ENCODE data around the gene FCRL1. TPM values are rescaled to one million over a fixed set of nuclear protein-coding genes. Genes with fewer than 3 reads are reported as not detected.

Gene FCRL1
- total and polyA plus RNA-seq, 10 of the 15 experiments (the other 5 are each of a cell fraction or from before 2014, with no cell fraction given): 0.23 to 2.4 (median 0.87) TPM; not detected in 2

DNA sequence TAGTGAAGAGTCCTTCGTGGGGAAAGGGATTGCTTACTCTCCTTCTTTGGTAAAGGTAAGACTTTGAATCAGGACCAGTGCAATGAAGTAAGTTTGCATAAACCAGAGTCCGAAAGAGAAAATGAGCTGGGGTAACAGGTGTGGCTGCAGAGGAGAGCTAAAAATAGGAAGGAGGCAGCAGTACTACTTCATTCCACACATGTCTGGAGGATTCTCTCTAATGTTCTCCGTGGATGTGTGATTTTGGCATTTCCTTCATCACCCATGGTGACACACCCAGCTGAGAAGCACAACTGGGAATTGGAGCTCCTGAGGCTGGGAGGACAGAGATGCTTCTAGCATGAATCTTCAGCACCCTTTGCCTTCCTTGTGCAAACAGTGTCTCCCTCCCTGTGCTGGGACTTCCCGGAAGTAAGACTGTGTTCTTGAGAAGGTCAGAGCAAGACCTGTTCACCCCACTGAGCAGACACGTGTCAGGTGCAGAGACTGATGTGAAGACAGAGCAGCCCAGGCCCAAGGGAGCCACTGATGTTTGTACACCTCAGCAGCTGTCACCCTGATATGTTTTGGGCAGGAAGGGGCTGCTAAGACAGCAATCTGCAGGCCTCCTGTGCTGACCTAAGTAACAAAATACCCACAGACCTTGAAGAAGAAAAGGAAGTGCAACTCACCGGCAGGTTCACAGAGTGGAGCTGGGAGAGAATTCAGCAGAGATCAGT is 13.3 kb downstream of the FCRL1 start (continued):
- TF ChIP-seq, protein P1, sequence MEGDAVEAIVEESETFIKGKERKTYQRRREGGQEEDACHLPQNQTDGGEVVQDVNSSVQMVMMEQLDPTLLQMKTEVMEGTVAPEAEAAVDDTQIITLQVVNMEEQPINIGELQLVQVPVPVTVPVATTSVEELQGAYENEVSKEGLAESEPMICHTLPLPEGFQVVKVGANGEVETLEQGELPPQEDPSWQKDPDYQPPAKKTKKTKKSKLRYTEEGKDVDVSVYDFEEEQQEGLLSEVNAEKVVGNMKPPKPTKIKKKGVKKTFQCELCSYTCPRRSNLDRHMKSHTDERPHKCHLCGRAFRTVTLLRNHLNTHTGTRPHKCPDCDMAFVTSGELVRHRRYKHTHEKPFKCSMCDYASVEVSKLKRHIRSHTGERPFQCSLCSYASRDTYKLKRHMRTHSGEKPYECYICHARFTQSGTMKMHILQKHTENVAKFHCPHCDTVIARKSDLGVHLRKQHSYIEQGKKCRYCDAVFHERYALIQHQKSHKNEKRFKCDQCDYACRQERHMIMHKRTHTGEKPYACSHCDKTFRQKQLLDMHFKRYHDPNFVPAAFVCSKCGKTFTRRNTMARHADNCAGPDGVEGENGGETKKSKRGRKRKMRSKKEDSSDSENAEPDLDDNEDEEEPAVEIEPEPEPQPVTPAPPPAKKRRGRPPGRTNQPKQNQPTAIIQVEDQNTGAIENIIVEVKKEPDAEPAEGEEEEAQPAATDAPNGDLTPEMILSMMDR (IDR thresholded peaks at IDR 0.05 in 2 of 3, conservative IDR thresholded peaks at IDR 0.05 in 1 of 3; ENCODE audit: control insufficient read depth in 2 of 3, extremely low read depth in 1 of 3, insufficient read depth in 1 of 3, low read depth in 3 of 3, low read length in 3 of 3): no peak
- no peak for TF ChIP-seq RB1 (IDR thresholded peaks at IDR 0.05; ENCODE audit: borderline replicate concordance)
- TF ChIP-seq RAD21 (IDR thresholded peaks at IDR 0.05; ENCODE audit: insufficient read depth, low read depth, low read length): 0 out of 2 replicates have a peak, but pooled peaks have one; percentile 10
- TF ChIP-seq NFYA (IDR thresholded peaks at IDR 0.05; ENCODE audit: borderline replicate concordance, low read depth, low read length): no peak
- peak; percentile 20; the same call in 1 of the 2 replicates for TF ChIP-seq DPF2 (IDR thresholded peaks at IDR 0.05)
- TF ChIP-seq CBFB (IDR thresholded peaks at IDR 0.05; ENCODE audit: low read depth): peak; percentile 21; the same call in 1 of the 2 replicates
- TF ChIP-seq, protein P2, sequence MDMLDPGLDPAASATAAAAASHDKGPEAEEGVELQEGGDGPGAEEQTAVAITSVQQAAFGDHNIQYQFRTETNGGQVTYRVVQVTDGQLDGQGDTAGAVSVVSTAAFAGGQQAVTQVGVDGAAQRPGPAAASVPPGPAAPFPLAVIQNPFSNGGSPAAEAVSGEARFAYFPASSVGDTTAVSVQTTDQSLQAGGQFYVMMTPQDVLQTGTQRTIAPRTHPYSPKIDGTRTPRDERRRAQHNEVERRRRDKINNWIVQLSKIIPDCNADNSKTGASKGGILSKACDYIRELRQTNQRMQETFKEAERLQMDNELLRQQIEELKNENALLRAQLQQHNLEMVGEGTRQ (IDR thresholded peaks at IDR 0.05; ENCODE audit: borderline replicate concordance, low read depth, low read length): no peak
- TF ChIP-seq, protein P3, sequence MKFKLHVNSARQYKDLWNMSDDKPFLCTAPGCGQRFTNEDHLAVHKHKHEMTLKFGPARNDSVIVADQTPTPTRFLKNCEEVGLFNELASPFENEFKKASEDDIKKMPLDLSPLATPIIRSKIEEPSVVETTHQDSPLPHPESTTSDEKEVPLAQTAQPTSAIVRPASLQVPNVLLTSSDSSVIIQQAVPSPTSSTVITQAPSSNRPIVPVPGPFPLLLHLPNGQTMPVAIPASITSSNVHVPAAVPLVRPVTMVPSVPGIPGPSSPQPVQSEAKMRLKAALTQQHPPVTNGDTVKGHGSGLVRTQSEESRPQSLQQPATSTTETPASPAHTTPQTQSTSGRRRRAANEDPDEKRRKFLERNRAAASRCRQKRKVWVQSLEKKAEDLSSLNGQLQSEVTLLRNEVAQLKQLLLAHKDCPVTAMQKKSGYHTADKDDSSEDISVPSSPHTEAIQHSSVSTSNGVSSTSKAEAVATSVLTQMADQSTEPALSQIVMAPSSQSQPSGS (IDR thresholded peaks at IDR 0.05; ENCODE audit: low read length): peak; percentile 23; the same call in 1 of the 2 replicates
- TF ChIP-seq, protein P4, sequence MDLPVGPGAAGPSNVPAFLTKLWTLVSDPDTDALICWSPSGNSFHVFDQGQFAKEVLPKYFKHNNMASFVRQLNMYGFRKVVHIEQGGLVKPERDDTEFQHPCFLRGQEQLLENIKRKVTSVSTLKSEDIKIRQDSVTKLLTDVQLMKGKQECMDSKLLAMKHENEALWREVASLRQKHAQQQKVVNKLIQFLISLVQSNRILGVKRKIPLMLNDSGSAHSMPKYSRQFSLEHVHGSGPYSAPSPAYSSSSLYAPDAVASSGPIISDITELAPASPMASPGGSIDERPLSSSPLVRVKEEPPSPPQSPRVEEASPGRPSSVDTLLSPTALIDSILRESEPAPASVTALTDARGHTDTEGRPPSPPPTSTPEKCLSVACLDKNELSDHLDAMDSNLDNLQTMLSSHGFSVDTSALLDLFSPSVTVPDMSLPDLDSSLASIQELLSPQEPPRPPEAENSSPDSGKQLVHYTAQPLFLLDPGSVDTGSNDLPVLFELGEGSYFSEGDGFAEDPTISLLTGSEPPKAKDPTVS (IDR thresholded peaks at IDR 0.05; ENCODE audit: low read depth, low read length): no peak
- TF ChIP-seq, protein P5, sequence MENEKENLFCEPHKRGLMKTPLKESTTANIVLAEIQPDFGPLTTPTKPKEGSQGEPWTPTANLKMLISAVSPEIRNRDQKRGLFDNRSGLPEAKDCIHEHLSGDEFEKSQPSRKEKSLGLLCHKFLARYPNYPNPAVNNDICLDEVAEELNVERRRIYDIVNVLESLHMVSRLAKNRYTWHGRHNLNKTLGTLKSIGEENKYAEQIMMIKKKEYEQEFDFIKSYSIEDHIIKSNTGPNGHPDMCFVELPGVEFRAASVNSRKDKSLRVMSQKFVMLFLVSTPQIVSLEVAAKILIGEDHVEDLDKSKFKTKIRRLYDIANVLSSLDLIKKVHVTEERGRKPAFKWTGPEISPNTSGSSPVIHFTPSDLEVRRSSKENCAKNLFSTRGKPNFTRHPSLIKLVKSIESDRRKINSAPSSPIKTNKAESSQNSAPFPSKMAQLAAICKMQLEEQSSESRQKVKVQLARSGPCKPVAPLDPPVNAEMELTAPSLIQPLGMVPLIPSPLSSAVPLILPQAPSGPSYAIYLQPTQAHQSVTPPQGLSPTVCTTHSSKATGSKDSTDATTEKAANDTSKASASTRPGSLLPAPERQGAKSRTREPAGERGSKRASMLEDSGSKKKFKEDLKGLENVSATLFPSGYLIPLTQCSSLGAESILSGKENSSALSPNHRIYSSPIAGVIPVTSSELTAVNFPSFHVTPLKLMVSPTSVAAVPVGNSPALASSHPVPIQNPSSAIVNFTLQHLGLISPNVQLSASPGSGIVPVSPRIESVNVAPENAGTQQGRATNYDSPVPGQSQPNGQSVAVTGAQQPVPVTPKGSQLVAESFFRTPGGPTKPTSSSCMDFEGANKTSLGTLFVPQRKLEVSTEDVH (IDR thresholded peaks at IDR 0.05; ENCODE audit: low read depth, partially characterized antibody): no peak
- peak; percentile 58 for TF ChIP-seq NFIC (IDR thresholded peaks at IDR 0.05; ENCODE audit: low read depth, low read length)
- no peak for TF ChIP-seq ZNF207 (IDR thresholded peaks at IDR 0.05; ENCODE audit: borderline replicate concordance)
- TF ChIP-seq ZBED1 (IDR thresholded peaks at IDR 0.05; ENCODE audit: borderline replicate concordance): peak; percentile 25; the same call in 1 of the 2 replicates
